ENCODE results near the gene EEF1AKMT2. TPM values are rescaled to one million over a fixed set of nuclear protein-coding genes. Genes with fewer than 3 reads are reported as not detected.

EEF1AKMT2 gene
- total RNA-seq, 1 donor, result 20.3 TPM

- TF ChIP-seq, protein P1, sequence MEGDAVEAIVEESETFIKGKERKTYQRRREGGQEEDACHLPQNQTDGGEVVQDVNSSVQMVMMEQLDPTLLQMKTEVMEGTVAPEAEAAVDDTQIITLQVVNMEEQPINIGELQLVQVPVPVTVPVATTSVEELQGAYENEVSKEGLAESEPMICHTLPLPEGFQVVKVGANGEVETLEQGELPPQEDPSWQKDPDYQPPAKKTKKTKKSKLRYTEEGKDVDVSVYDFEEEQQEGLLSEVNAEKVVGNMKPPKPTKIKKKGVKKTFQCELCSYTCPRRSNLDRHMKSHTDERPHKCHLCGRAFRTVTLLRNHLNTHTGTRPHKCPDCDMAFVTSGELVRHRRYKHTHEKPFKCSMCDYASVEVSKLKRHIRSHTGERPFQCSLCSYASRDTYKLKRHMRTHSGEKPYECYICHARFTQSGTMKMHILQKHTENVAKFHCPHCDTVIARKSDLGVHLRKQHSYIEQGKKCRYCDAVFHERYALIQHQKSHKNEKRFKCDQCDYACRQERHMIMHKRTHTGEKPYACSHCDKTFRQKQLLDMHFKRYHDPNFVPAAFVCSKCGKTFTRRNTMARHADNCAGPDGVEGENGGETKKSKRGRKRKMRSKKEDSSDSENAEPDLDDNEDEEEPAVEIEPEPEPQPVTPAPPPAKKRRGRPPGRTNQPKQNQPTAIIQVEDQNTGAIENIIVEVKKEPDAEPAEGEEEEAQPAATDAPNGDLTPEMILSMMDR (IDR thresholded peaks at IDR 0.05; ENCODE audit: extremely low read depth, low read depth, low read length), result no peak
- H3K27me3 ChIP-seq (ENCODE audit: insufficient read depth, low read length), result no peaks in the 10 kb centered on the region
- H3K9me3 ChIP-seq (ENCODE audit: low read depth, low read length), result no peaks in the 10 kb centered on the region
- H3K36me3 ChIP-seq (ENCODE audit: insufficient read depth, low read length), result peaks cover 33% of the 10 kb centered on the region
- H2AFZ ChIP-seq (ENCODE audit: low read length), result no peak overlapping the region
- H3K4me1 ChIP-seq (ENCODE audit: insufficient read depth, low read length), result no peaks in the 10 kb centered on the region
- H3K4me3 ChIP-seq (ENCODE audit: insufficient read depth, low read length), result no peak overlapping the region
- H3K79me2 ChIP-seq (ENCODE audit: insufficient read depth, low read length), result peaks cover 2% of the 10 kb centered on the region
- H3K4me2 ChIP-seq (ENCODE audit: insufficient read depth, low read length), result no peak overlapping the region
- no peak overlapping the region for H3K27ac ChIP-seq (ENCODE audit: low read depth, low read length)
- no peaks in the 10 kb centered on the region for H4K20me1 ChIP-seq (ENCODE audit: insufficient read depth, low read length)
- no peak for DNase-seq (ENCODE audit: insufficient read length, low spot score, missing footprints)
Measured at GRCh38 chr10:124756156-124756903, 35.4 kb downstream of the EEF1AKMT2 start.

- no peaks in the 10 kb centered on the region for H3K9me3 ChIP-seq (ENCODE audit: low read depth, low read length)
- peaks cover 2% of the 10 kb centered on the region for H3K79me2 ChIP-seq (ENCODE audit: insufficient read depth, low read length)
- no peak overlapping the region for H3K27ac ChIP-seq (ENCODE audit: low read depth, low read length)
- H3K27me3 ChIP-seq (ENCODE audit: insufficient read depth, low read length), result no peaks in the 10 kb centered on the region
- no peaks in the 10 kb centered on the region for H4K20me1 ChIP-seq (ENCODE audit: insufficient read depth, low read length)
- DNase-seq (ENCODE audit: insufficient read length, low spot score, missing footprints), result no peak
- no peak overlapping the region for H3K4me2 ChIP-seq (ENCODE audit: insufficient read depth, low read length)
- no peak overlapping the region for H3K4me3 ChIP-seq (ENCODE audit: insufficient read depth, low read length)
- no peaks in the 10 kb centered on the region for H3K4me1 ChIP-seq (ENCODE audit: insufficient read depth, low read length)
- no peak overlapping the region for H2AFZ ChIP-seq (ENCODE audit: low read length)
- TF ChIP-seq, protein P1 (IDR thresholded peaks at IDR 0.05; ENCODE audit: extremely low read depth, low read depth, low read length), result no peak
- H3K36me3 ChIP-seq (ENCODE audit: insufficient read depth, low read length), result peaks cover 26% of the 10 kb centered on the region
Measured at GRCh38 chr10:124755581-124755980, 36.1 kb downstream of the EEF1AKMT2 start.

- TF ChIP-seq, protein P1 (IDR thresholded peaks at IDR 0.05; ENCODE audit: extremely low read depth, low read depth, low read length), result no peak
- H4K20me1 ChIP-seq (ENCODE audit: insufficient read depth, low read length), result no peaks in the 10 kb centered on the region
Measured at GRCh38 chr10:124754227-124754626, 37.5 kb downstream of the EEF1AKMT2 start.

GRCh38 chr10:124748953-124749645 is 42.6 kb downstream of the EEF1AKMT2 start:
- Histone ChIP-seq H4K20me1 (ENCODE audit: insufficient read depth, low read length) (no peaks in the 10 kb centered on the region), H3K9me3 (ENCODE audit: low read depth, low read length) (no peaks in the 10 kb centered on the region), H3K4me2 (ENCODE audit: insufficient read depth, low read length) (no peak overlapping the region), H2AFZ (ENCODE audit: low read length) (no peak overlapping the region), H3K4me3 (ENCODE audit: insufficient read depth, low read length) (no peak overlapping the region), H3K27ac (ENCODE audit: low read depth, low read length) (no peak overlapping the region), H3K27me3 (ENCODE audit: insufficient read depth, low read length) (no peaks in the 10 kb centered on the region), H3K79me2 (ENCODE audit: insufficient read depth, low read length) (no peaks in the 10 kb centered on the region), H3K4me1 (ENCODE audit: insufficient read depth, low read length) (peaks cover 10% of the 10 kb centered on the region), H3K36me3 (ENCODE audit: insufficient read depth, low read length) (peaks cover 12% of the 10 kb centered on the region)
- TF ChIP-seq, protein P1 (IDR thresholded peaks at IDR 0.05; ENCODE audit: extremely low read depth, low read depth, low read length), result no peak
- DNase-seq (ENCODE audit: insufficient read length, low spot score, missing footprints), result no peak

More at GRCh38 chr10:124754227-124754626, 37.5 kb downstream of the EEF1AKMT2 start:
- no peak overlapping the region for H2AFZ ChIP-seq (ENCODE audit: low read length)
- no peak for DNase-seq (ENCODE audit: insufficient read length, low spot score, missing footprints)
- H3K4me1 ChIP-seq (ENCODE audit: insufficient read depth, low read length), result no peaks in the 10 kb centered on the region
- H3K4me2 ChIP-seq (ENCODE audit: insufficient read depth, low read length), result no peak overlapping the region
- H3K9me3 ChIP-seq (ENCODE audit: low read depth, low read length), result no peaks in the 10 kb centered on the region
- H3K79me2 ChIP-seq (ENCODE audit: insufficient read depth, low read length), result peaks cover 2% of the 10 kb centered on the region
- H3K4me3 ChIP-seq (ENCODE audit: insufficient read depth, low read length), result no peak overlapping the region
- H3K36me3 ChIP-seq (ENCODE audit: insufficient read depth, low read length), result peaks cover 23% of the 10 kb centered on the region
- no peaks in the 10 kb centered on the region for H3K27me3 ChIP-seq (ENCODE audit: insufficient read depth, low read length)
- H3K27ac ChIP-seq (ENCODE audit: low read depth, low read length), result no peak overlapping the region

All from osteoblast (primary cell).